Measurements from ENCODE around the gene NECAB2. TPM values are rescaled to one million over a fixed set of nuclear protein-coding genes. Genes with fewer than 3 reads are reported as not detected.

NECAB2 gene
- total RNA-seq, 1 donor from 2014 or later: 0.32 TPM

DNA sequence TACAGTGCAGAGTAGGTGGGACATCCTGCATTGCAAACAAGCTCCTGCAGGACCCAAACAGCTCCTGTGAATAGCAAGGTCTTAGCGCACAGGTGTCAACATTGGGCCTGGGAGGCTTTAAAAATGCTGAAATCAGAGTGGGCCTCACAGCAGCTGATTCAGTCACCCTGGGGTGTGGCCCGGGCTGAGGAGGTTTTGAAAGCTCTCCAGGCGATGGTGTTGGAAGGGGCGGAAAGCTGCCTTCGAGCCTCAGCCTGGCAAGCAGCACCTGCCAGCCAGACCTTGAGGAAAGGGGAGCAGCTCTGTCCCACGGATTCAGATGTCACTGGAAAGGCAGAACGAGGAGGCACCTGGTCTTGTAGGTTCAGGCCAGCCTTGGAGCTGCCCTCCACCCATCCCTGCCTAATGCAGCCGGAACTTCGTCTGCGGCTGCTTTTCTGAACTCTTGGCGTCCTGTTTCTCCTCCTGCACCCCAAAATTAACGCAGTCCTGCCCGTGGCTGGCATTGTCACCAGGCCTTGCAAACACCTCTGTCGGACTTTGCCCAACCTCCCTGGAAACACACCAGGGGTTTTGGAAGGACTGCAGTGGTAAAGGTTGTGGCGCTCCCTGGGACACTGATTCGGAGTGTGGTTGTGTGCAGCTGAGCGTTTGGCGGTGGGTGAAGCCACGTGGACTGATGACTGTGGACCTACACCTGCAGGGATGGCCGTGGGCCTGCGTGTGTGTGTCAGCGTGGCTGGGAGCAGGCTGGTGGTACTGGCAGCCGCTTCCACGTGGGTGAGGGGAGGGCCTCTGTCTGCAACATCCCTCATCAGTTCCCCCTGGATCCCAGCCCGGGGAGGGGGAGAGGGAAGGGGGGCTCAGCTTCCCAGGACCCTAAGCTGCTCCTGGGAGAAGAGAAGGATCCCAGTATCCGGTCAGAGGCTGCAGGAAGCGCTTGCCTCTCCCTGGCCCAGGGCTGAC lies 3.4 kb downstream of the NECAB2 start:
- H4K20me1 ChIP-seq (ENCODE audit: insufficient read depth, low read length): peaks cover 3% of the 10 kb centered on the region
- no peaks in the 10 kb centered on the region for H3K9me3 Mint-ChIP-seq (ENCODE audit: unreplicated experiment)
- no peaks in the 10 kb centered on the region for H3K36me3 ChIP-seq (ENCODE audit: insufficient read depth, low read length)
- no peaks in the 10 kb centered on the region for H3K4me1 Mint-ChIP-seq (ENCODE audit: low read depth, unreplicated experiment)
- H3K79me2 ChIP-seq (ENCODE audit: insufficient read depth, low read length): no peaks in the 10 kb centered on the region
- H3K36me3 Mint-ChIP-seq (ENCODE audit: low read depth, unreplicated experiment): peaks cover under 1% of the 10 kb centered on the region
- no peaks in the 10 kb centered on the region for H3K9me3 ChIP-seq (ENCODE audit: insufficient read depth, low read depth, low read length)
- H3K4me1 ChIP-seq (ENCODE audit: insufficient read depth, low read length): no peaks in the 10 kb centered on the region
- FAIRE-seq (no peak), DNase-seq (ENCODE audit: low read depth) (no peak)
- H3K4me3 Mint-ChIP-seq (ENCODE audit: unreplicated experiment): no peak overlapping the region
- no peak overlapping the region for H3K27ac Mint-ChIP-seq (ENCODE audit: unreplicated experiment)
- H3K27ac ChIP-seq (ENCODE audit: low read depth, low read length): no peak overlapping the region
- H3K9ac ChIP-seq (ENCODE audit: low read length): no peak overlapping the region
- no peak overlapping the region for H2AFZ ChIP-seq (ENCODE audit: low read depth, low read length)
- no peak for TF ChIP-seq EZH2 (IDR thresholded peaks at IDR 0.05; ENCODE audit: insufficient read depth, low read length)
- TF ChIP-seq, protein P1, sequence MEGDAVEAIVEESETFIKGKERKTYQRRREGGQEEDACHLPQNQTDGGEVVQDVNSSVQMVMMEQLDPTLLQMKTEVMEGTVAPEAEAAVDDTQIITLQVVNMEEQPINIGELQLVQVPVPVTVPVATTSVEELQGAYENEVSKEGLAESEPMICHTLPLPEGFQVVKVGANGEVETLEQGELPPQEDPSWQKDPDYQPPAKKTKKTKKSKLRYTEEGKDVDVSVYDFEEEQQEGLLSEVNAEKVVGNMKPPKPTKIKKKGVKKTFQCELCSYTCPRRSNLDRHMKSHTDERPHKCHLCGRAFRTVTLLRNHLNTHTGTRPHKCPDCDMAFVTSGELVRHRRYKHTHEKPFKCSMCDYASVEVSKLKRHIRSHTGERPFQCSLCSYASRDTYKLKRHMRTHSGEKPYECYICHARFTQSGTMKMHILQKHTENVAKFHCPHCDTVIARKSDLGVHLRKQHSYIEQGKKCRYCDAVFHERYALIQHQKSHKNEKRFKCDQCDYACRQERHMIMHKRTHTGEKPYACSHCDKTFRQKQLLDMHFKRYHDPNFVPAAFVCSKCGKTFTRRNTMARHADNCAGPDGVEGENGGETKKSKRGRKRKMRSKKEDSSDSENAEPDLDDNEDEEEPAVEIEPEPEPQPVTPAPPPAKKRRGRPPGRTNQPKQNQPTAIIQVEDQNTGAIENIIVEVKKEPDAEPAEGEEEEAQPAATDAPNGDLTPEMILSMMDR (IDR thresholded peaks at IDR 0.05; ENCODE audit: insufficient read depth, low read depth, low read length): no peak
- no peaks in the 10 kb centered on the region for H3K27me3 ChIP-seq (ENCODE audit: insufficient read depth, low read length)
- H3K4me2 ChIP-seq (ENCODE audit: low read length): no peak overlapping the region
- H3K27me3 Mint-ChIP-seq (ENCODE audit: low read depth, unreplicated experiment): peaks cover 46% of the 10 kb centered on the region
- no peak overlapping the region for H3K4me3 ChIP-seq (ENCODE audit: insufficient read depth, low read depth, low read length)

DNA sequence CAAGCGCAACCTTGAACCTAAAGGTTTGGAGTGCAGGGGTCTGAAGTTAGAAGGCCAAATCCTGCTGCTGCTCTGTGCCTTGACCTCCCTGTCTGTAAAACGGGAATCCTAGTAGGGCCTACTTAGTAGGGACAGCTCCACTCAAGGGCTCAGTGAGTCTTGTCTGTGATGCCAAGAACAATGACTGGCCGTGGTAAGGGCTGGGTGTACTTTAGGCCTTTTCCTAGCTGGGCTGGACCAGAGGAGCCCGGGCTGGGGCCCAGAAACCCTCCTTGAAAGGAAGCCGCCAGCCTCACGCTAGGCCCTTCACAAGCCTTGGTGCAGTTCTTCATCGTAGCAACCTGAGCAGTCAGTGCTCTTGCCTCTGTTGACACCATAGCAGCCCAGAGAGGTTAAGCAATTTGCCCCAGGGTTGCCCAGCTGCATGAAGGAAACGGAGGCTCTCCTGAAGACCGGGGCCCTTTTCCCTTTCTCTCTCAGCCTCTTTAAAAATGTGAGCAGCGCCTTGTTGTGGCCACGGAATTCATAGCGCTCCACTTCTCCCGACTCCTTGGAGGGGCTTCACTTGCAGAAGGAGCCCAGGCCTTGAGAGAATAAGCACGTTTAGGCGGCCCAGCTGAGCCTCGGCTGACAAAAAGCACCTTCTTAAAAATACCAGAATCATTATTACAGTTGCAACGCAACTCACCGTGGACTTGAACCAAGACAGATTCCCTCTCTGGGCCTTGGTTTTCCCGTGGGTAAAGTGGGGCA lies 4.4 kb downstream of the NECAB2 start:
- H3K4me1 ChIP-seq (ENCODE audit: insufficient read depth, low read length): no peaks in the 10 kb centered on the region
- no peak overlapping the region for H3K27ac ChIP-seq (ENCODE audit: low read depth, low read length)
- no peak overlapping the region for H3K4me3 ChIP-seq (ENCODE audit: insufficient read depth, low read depth, low read length)
- H3K36me3 ChIP-seq (ENCODE audit: insufficient read depth, low read length): no peaks in the 10 kb centered on the region
- H4K20me1 ChIP-seq (ENCODE audit: insufficient read depth, low read length): peaks cover 3% of the 10 kb centered on the region
- no peaks in the 10 kb centered on the region for H3K9me3 ChIP-seq (ENCODE audit: insufficient read depth, low read depth, low read length)
- no peaks in the 10 kb centered on the region for H3K27me3 ChIP-seq (ENCODE audit: insufficient read depth, low read length)
- no peaks in the 10 kb centered on the region for H3K4me1 Mint-ChIP-seq (ENCODE audit: low read depth, unreplicated experiment)
- H3K79me2 ChIP-seq (ENCODE audit: insufficient read depth, low read length): no peaks in the 10 kb centered on the region
- no peak for DNase-seq (ENCODE audit: low read depth)
- H3K4me3 Mint-ChIP-seq (ENCODE audit: unreplicated experiment): no peak overlapping the region
- no peak overlapping the region for H3K27ac Mint-ChIP-seq (ENCODE audit: unreplicated experiment)
- H3K4me2 ChIP-seq (ENCODE audit: low read length): no peak overlapping the region
- H3K27me3 Mint-ChIP-seq (ENCODE audit: low read depth, unreplicated experiment): peaks cover 50% of the 10 kb centered on the region
- H3K9me3 Mint-ChIP-seq (ENCODE audit: unreplicated experiment): no peaks in the 10 kb centered on the region
- H2AFZ ChIP-seq (ENCODE audit: low read depth, low read length): no peak overlapping the region
- H3K9ac ChIP-seq (ENCODE audit: low read length): no peak overlapping the region
- FAIRE-seq: no peak
- H3K36me3 Mint-ChIP-seq (ENCODE audit: low read depth, unreplicated experiment): peaks cover 4% of the 10 kb centered on the region
- no peak for TF ChIP-seq EZH2 (IDR thresholded peaks at IDR 0.05; ENCODE audit: insufficient read depth, low read length)
- TF ChIP-seq, protein P1 (IDR thresholded peaks at IDR 0.05; ENCODE audit: insufficient read depth, low read depth, low read length): no peak
